GM12801 (cell line): ENCODE measurements around the gene MEX3A.

Experiments
- CTCF ChIP-seq: IDR thresholded peaks from one replicate; pipeline ENCODE4 v1.5.1; 2011; ENCODE audit warnings: control low read depth; ENCODE audit not compliant: insufficient read length; ENCODE audit errors: extremely low read depth

Gene MEX3A

DNA sequence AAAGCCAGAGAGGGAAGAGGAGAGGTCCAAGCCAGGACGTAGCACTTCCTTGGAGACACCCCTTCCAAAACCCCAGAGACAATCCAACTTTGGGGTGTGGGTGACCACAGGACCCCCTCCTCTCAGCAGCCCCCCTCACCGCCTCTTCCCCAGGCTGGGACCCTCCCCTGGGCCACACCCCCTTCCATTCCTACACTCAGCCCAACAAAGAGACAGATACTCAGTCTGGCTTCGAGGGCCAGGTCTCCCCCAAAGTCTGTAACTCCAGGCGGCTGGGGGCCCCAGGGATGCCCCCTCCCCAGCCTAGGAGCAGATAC is 1.4 kb downstream of the MEX3A start:
- TF ChIP-seq CTCF, result no peak

- no peak for TF ChIP-seq CTCF
These were observed 1.9 kb downstream of the MEX3A start for GRCh38 chr1:156080241-156080862.

GRCh38 chr1:156079762-156080161 is 2.5 kb downstream of the MEX3A start:
- no peak for TF ChIP-seq CTCF

GRCh38 chr1:156078728-156079127 is 3.5 kb downstream of the MEX3A start:
- TF ChIP-seq CTCF, result no peak

GRCh38 chr1:156077430-156077760 is 4.9 kb downstream of the MEX3A start:
- TF ChIP-seq CTCF, result no peak

DNA sequence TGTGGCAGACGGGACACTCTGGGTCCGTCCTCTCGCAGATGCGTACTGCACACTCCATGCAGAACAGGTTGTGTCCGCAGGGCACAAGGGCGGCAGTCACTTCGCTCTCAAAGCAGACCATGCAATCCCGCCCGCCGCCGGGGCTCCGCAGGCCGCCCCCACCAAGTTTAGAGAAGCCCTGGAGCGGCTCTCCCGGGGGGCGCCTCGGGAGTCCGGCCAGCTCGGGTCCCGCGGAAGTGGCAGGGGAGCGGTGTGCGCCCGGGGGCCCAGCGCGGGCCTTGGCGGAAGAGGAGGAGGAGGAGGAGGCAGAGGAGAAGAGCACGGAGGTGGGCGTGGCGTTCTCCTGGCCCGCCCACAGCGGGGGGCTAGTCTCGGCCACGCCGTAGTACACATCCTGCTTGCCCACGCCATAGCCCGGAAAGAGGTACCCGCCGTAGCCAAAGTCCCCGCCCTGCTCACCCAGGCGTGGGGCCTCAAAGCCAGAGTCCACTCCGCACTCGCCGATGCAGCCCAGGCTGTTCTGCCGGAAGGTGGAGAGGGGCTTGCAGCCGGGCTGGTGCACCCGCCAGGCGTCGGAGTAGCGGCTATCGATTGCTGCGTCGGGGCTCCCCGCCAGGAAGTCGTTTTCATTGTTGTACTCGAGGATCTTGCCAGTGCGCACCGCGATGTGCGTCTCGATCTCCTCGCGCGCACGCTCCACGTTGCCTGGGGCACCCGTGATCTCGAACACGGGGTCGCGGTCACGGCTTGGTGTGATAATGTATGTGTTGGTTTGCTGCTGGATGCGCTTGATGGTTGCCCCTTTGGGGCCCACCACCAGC is 5.4 kb downstream of the MEX3A start:
- TF ChIP-seq CTCF, result no peak

GRCh38 chr1:156075775-156076204 is 6.5 kb downstream of the MEX3A start:
- TF ChIP-seq CTCF, result no peak

- no peak for TF ChIP-seq CTCF
These were observed 7.1 kb downstream of the MEX3A start for GRCh38 chr1:156075162-156075561.
